H9 (cell line): ENCODE results near the gene EPS8. TPM values are rescaled to one million over a fixed set of nuclear protein-coding genes. Genes with fewer than 3 reads are reported as not detected.

ENCODE experiments used
- DNase-seq: peaks from one replicate; pipeline ENCODE4 v3.0.0-alpha.2; 2017
- H2AFZ ChIP-seq: one replicate; pipeline ENCODE4 v1.6.1; 2013; ENCODE audit warnings: mild to moderate bottlenecking, low read length, control low read depth, moderate library complexity
- H2AK5ac ChIP-seq: 2 replicates; pipeline ENCODE4 v1.6.1; 2013; ENCODE audit warnings: low read length, control low read depth, mixed read lengths; ENCODE audit not compliant: insufficient read length
- H2BK120ac ChIP-seq: one replicate; pipeline ENCODE4 v1.6.1; 2013; ENCODE audit warnings: low read depth, mild to moderate bottlenecking, low read length, control low read depth, inconsistent platforms; ENCODE audit not compliant: poor library complexity, severe bottlenecking
- H2BK12ac ChIP-seq: 2 replicates; pipeline ENCODE4 v1.6.1; 2013; ENCODE audit warnings: low read length, control low read depth, mixed read lengths, low read depth; ENCODE audit not compliant: insufficient read length
- H2BK15ac ChIP-seq: 2 replicates; pipeline ENCODE4 v1.6.1; 2013; ENCODE audit warnings: low read depth, low read length, control low read depth
- H2BK20ac ChIP-seq: one replicate; pipeline ENCODE4 v1.6.1; 2013; ENCODE audit warnings: low read depth, mild to moderate bottlenecking, low read length, control low read depth, inconsistent platforms; ENCODE audit not compliant: poor library complexity, severe bottlenecking
- H2BK5ac ChIP-seq: 2 replicates; pipeline ENCODE4 v1.6.1; 2013; ENCODE audit warnings: low read length, control low read depth, mixed read lengths; ENCODE audit not compliant: insufficient read length
- H3K14ac ChIP-seq: 2 replicates; pipeline ENCODE4 v1.6.1; 2013; ENCODE audit warnings: low read length, control low read depth; ENCODE audit not compliant: insufficient read depth
- H3K18ac ChIP-seq: 2 replicates; pipeline ENCODE4 v1.6.1; 2013; ENCODE audit warnings: low read depth, mild to moderate bottlenecking, mixed read lengths, low read length, control low read depth; ENCODE audit not compliant: insufficient read length
- H3K23ac ChIP-seq: 2 replicates; pipeline ENCODE4 v1.6.1; 2013; ENCODE audit warnings: low read length, control low read depth, mixed read lengths, low read depth; ENCODE audit not compliant: insufficient read length
- H3K23me2 ChIP-seq: 2 replicates; pipeline ENCODE4 v1.6.1; 2013; ENCODE audit warnings: low read depth, mild to moderate bottlenecking, mixed read lengths, low read length, control low read depth; ENCODE audit not compliant: insufficient read length, poor library complexity, severe bottlenecking
- H3K27ac ChIP-seq: 2 replicates; pipeline ENCODE4 v1.5.1; 2013; ENCODE audit warnings: low read length, control low read depth, mixed read lengths, low read depth; ENCODE audit not compliant: insufficient read length
- H3K27me3 ChIP-seq: 2 replicates; pipeline ENCODE4 v1.6.1; 2013; ENCODE audit warnings: low read length, control low read depth, inconsistent platforms; ENCODE audit not compliant: insufficient read depth
- H3K4ac ChIP-seq: 2 replicates; pipeline ENCODE4 v1.6.1; 2013; ENCODE audit warnings: low read depth, mild to moderate bottlenecking, control low read depth, inconsistent platforms, low read length, moderate library complexity
- H3K4me1 ChIP-seq: 2 replicates; pipeline ENCODE4 v1.6.1; 2013; ENCODE audit warnings: low read length, control low read depth, inconsistent platforms; ENCODE audit not compliant: insufficient read depth
- H3K4me2 ChIP-seq: 2 replicates; pipeline ENCODE4 v1.6.1; 2013; ENCODE audit warnings: low read length, control low read depth, mixed read lengths; ENCODE audit not compliant: insufficient read length, insufficient read depth
- H3K56ac ChIP-seq: 2 replicates; pipeline ENCODE4 v1.6.1; 2013; ENCODE audit warnings: low read depth, mild to moderate bottlenecking, mixed read lengths, low read length, control low read depth; ENCODE audit not compliant: insufficient read length
- H3K79me1 ChIP-seq: 2 replicates; pipeline ENCODE4 v1.6.1; 2013; ENCODE audit warnings: low read depth, mild to moderate bottlenecking, moderate library complexity, low read length, control low read depth, inconsistent platforms; ENCODE audit not compliant: insufficient read depth, poor library complexity, severe bottlenecking
- H3K79me2 ChIP-seq: 2 replicates; pipeline ENCODE4 v1.6.1; 2013; ENCODE audit warnings: low read length, control low read depth, inconsistent platforms; ENCODE audit not compliant: insufficient read depth
- H3K9ac ChIP-seq: 2 replicates; pipeline ENCODE4 v1.6.1; 2013; ENCODE audit warnings: low read length, control low read depth, mixed read lengths; ENCODE audit not compliant: insufficient read length; ENCODE audit errors: extremely low read depth
- H3K9me3 ChIP-seq: one replicate; pipeline ENCODE4 v1.6.1; 2013; ENCODE audit warnings: low read depth, low read length, inconsistent platforms; ENCODE audit not compliant: control insufficient read depth
- H3T11ph ChIP-seq: one replicate; pipeline ENCODE4 v1.6.1; 2013; ENCODE audit warnings: mild to moderate bottlenecking, low read length, control low read depth, inconsistent platforms
- H4K20me1 ChIP-seq: one replicate; pipeline ENCODE4 v1.6.1; 2013; ENCODE audit not compliant: control insufficient read depth, insufficient read length, insufficient read depth
- H4K5ac ChIP-seq: 2 replicates; pipeline ENCODE4 v1.6.1; 2013; ENCODE audit warnings: low read depth, mild to moderate bottlenecking, mixed read lengths, low read length, control low read depth; ENCODE audit not compliant: insufficient read length
- H4K8ac ChIP-seq: replicated peaks from 2 replicates; pipeline ENCODE4 v1.6.1; 2013; ENCODE audit warnings: low read length, control low read depth, mixed read lengths, low read depth; ENCODE audit not compliant: insufficient read length
- H4K91ac ChIP-seq: 2 replicates; pipeline ENCODE4 v1.6.1; 2013; ENCODE audit warnings: low read depth, mild to moderate bottlenecking, moderate library complexity, mixed read lengths, low read length, control low read depth; ENCODE audit not compliant: insufficient read length
- H3K27ac Mint-ChIP-seq, 3 experiments: 2 replicates in 2 of 3; 3 replicates in 1 of 3; pipeline ENCODE4 v1.8.0; 2020 to 2021; ENCODE audit warnings: mixed read lengths in 3 of 3, mild to moderate bottlenecking in 1 of 3, moderate library complexity in 1 of 3
- H3K27me3 Mint-ChIP-seq: 2 replicates; pipeline ENCODE4 v1.8.0; 2021; ENCODE audit warnings: low read depth, mild to moderate bottlenecking, moderate library complexity, mixed read lengths
- H3K36me3 Mint-ChIP-seq, 3 experiments: 2 replicates in 2 of 3; 3 replicates in 1 of 3; pipeline ENCODE4 v1.8.0; 2020 to 2021; ENCODE audit warnings: low read depth in 3 of 3, mixed read lengths in 3 of 3; ENCODE audit not compliant: insufficient read depth in 1 of 3
- H3K4me1 Mint-ChIP-seq, 2 experiments: 2 replicates each; pipeline ENCODE4 v1.8.0; 2020; ENCODE audit warnings: mixed read lengths in 2 of 2
- H3K4me3 Mint-ChIP-seq, 2 experiments: 2 replicates in 1 of 2; 3 replicates in 1 of 2; pipeline ENCODE4 v1.8.0; 2020 to 2021; ENCODE audit warnings: mild to moderate bottlenecking in 2 of 2, mixed read lengths in 2 of 2, moderate library complexity in 1 of 2
- H3K9me3 Mint-ChIP-seq, 2 experiments: 2 replicates in 1 of 2; 3 replicates in 1 of 2; pipeline ENCODE4 v1.8.0; 2020; ENCODE audit warnings: mild to moderate bottlenecking in 2 of 2, mixed read lengths in 2 of 2, moderate library complexity in 1 of 2
- CTCF ChIP-seq: fragments of 200-600 bp; sonication (generic); conservative IDR thresholded peaks from 3 replicates; pipeline ENCODE4 v1.8.0; 2021; ENCODE audit warnings: antibody characterized with exemption, mild to moderate bottlenecking
- WGBS: extraction: QIAGEN DNeasy Blood & Tissue Kit; methylation state at CpG from one replicate; pipeline ENCODE4 v1.1.7; 2013; ENCODE audit warnings: missing lambda C conversion rate, low lambda C conversion rate, mixed read lengths; ENCODE audit not compliant: insufficient read length; ENCODE audit errors: extremely low coverage; 5-methylcytosine and 5-hydroxymethylcytosine counted together
- total RNA-seq: library from RNA; stranded (reverse); gene quantifications from 2 replicates; pipeline ENCODE4 v1.2.1, GENCODE V29; 2021

Gene EPS8
- total RNA-seq, 1 experiment from 2014 or later = 2.2 TPM

- no peak overlapping the region for H2BK20ac ChIP-seq
- H2AFZ ChIP-seq = no peak overlapping the region
Measured at GRCh38 chr12:15662983-15663659, 126.1 kb downstream of the EPS8 start.

More at GRCh38 chr12:15662983-15663659, 126.1 kb downstream of the EPS8 start:
- no peak for DNase-seq
- no CpG with 5 or more reads among the region's 5 CpGs for WGBS
- no peaks in the 10 kb centered on the region for H3K27me3 ChIP-seq
- no peak overlapping the region for H2AK5ac ChIP-seq
- no peak overlapping the region for H2BK120ac ChIP-seq
- H4K91ac ChIP-seq = no peak overlapping the region
- no peak overlapping the region for H4K5ac ChIP-seq
- H3K4me2 ChIP-seq = no peak overlapping the region
- H3K18ac ChIP-seq = no peak overlapping the region
- peaks cover 4 to 5% of the 10 kb centered on the region in 2 experiments for H3K4me1 Mint-ChIP-seq
- no peaks in the 10 kb centered on the region for H4K20me1 ChIP-seq
- H3K4me3 Mint-ChIP-seq = no peak overlapping the region
- no peak overlapping the region for H3T11ph ChIP-seq
- no peak overlapping the region for H2BK12ac ChIP-seq
- H3K9me3 Mint-ChIP-seq = no peaks in the 10 kb centered on the region
- no peak overlapping the region for H3K23ac ChIP-seq
- H3K27ac Mint-ChIP-seq = no peak overlapping the region
- no peak overlapping the region for H3K27ac ChIP-seq
- no peaks in the 10 kb centered on the region for H3K9me3 ChIP-seq
- no peaks in the 10 kb centered on the region for H3K23me2 ChIP-seq
- no peaks in the 10 kb centered on the region for H3K79me1 ChIP-seq
- no peak overlapping the region for H2BK5ac ChIP-seq
- H3K4ac ChIP-seq = no peak overlapping the region
- no peaks in the 10 kb centered on the region for H3K4me1 ChIP-seq
- no peak overlapping the region for H2BK15ac ChIP-seq
- H4K8ac ChIP-seq = no peak overlapping the region
- H3K27me3 Mint-ChIP-seq = no peaks in the 10 kb centered on the region
- H3K14ac ChIP-seq = no peak overlapping the region
- H3K9ac ChIP-seq = no peak overlapping the region
- no peak for TF ChIP-seq CTCF
- no peaks in the 10 kb centered on the region for H3K36me3 Mint-ChIP-seq
- H3K79me2 ChIP-seq = no peaks in the 10 kb centered on the region
- no peak overlapping the region for H3K56ac ChIP-seq
